ENCODE results near the gene FBF1. TPM values are rescaled to one million over a fixed set of nuclear protein-coding genes. Genes with fewer than 3 reads are reported as not detected.

FBF1 gene
- total RNA-seq, 1 donor from 2014 or later: 3.8 TPM

DNA sequence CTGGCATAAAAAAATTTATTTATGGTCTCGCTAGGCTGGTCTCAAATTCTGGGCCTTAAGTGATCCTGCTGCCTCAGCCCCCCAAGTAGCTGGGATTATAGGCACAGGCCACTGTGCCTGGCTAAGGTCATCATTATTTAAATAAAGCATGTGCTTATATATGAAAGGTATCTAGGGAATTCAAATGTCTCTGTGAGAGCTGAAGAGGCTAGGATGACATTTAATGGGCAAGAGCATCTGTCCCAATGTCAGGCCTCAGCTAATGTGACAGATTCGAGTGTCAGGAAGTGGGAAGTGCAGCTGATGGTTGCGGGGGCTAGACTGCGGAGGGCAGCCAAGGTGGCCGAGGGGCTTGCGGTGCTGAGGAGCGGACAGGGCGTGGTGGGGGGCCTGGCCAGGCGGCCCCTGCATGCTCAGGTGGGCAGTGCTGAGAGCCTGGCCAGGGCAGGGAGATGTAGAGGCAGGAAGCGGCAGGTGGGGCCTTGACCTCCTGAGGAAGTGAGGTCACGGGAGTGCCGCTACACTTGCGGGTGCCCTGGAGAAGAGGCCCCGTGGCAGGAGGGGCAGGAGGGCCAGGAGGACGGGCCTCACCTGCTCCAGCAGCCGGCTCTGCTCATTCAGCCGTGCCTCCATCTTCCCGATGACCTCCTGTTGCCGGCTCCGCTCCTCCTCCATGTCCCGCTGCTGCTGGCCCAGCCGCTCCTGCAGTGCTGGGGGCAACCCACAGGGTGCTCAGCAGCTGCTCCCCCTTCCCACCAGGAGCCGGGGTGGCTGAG lies 23.5 kb downstream of the FBF1 start:
- no peaks in the 10 kb centered on the region for H3K36me3 ChIP-seq (ENCODE audit: control insufficient read depth, insufficient read depth, low read length)
- no peak for DNase-seq (ENCODE audit: low read depth)

GRCh38 chr17:75915268-75915667 lies 25.6 kb downstream of the FBF1 start:
- no peak for TF ChIP-seq CTCF (IDR thresholded peaks at IDR 0.05; ENCODE audit: insufficient read depth, low read length, poor library complexity, severe bottlenecking)
- H3K27me3 ChIP-seq (ENCODE audit: control insufficient read depth, insufficient read depth, low read length): no peaks in the 10 kb centered on the region
- H3K4me3 ChIP-seq (ENCODE audit: low read depth, low read length): no peak overlapping the region
- DNase-seq (ENCODE audit: low read depth): no peak
- H3K36me3 ChIP-seq (ENCODE audit: control insufficient read depth, insufficient read depth, low read length): no peaks in the 10 kb centered on the region

More for the DNA sequence above, 23.5 kb downstream of the FBF1 start:
- no peak for TF ChIP-seq CTCF (IDR thresholded peaks at IDR 0.05; ENCODE audit: insufficient read depth, low read length, poor library complexity, severe bottlenecking)
- H3K4me3 ChIP-seq (ENCODE audit: low read depth, low read length): no peak overlapping the region
- H3K27me3 ChIP-seq (ENCODE audit: control insufficient read depth, insufficient read depth, low read length): no peaks in the 10 kb centered on the region

DNA sequence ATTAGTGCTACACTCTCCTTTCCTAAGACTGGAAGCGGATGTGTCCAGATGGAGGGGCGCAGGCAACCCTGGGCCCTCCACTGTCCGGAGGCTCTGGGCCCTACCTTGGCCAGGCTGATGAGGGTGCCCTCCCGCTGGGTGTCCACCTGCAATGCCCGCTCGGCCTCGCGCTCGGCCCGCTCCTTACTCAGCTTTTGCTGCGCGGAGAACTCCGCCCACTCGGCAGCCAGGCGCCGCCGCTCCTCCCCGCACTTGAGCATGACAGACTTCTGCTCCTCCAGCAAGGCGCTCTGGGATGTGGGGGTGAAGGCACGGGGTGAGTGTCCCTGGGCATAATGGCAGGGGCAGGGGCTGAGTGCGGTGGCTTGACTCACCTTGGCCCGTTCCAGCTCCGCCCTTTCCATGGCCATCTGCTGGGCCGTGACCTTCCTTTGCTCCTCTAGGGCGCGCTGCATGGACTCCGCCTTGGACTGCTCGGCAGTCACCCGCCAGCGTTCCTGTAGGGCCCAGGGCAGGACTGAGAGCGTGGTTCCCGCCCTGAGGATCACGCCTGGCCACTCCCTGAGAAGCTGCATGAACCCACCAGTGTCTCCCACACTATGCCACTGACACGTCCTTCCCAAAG lies 26.1 kb downstream of the FBF1 start:
- no peak for DNase-seq (ENCODE audit: low read depth)
- Histone ChIP-seq H3K27me3 (ENCODE audit: control insufficient read depth, insufficient read depth, low read length) (no peaks in the 10 kb centered on the region), H3K36me3 (ENCODE audit: control insufficient read depth, insufficient read depth, low read length) (no peaks in the 10 kb centered on the region), H3K4me3 (ENCODE audit: low read depth, low read length) (no peak overlapping the region)
- TF ChIP-seq CTCF (IDR thresholded peaks at IDR 0.05; ENCODE audit: insufficient read depth, low read length, poor library complexity, severe bottlenecking): no peak

DNA sequence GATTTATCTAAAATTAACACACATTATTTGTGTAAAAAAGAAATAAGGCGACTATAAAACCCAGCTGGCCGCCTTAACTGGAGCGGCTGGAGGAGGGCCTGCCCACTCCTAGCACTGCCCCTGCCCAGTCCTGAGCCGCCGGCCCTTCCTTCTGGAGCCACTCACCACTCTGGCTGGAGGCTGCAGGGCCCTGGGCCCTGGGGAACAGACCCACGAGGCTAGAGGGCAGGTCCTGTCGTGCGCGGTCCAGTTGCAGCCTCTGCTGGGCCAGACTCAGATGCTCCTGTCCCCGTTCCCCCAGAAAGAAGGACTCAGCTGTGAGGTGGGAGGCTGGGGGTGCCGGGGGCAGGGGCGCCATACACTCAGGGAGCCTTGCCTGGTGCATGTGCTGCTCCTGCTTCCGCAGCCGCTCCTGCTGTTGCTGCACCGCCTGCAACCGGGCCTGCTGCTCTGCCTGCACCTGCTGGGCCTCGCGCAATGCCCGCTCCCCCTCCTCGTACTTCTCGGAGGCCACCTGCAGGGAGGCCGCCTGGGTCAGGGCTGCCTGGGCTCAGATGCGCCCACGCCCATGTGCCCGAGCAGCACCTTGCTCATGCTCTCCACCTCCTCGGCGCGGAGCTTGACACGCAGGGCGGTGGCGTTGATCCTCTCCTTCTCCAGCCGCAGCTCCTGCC lies 27.2 kb downstream of the FBF1 start:
- no peak overlapping the region for H3K4me3 ChIP-seq (ENCODE audit: low read depth, low read length)
- TF ChIP-seq CTCF (IDR thresholded peaks at IDR 0.05; ENCODE audit: insufficient read depth, low read length, poor library complexity, severe bottlenecking): no peak
- H3K27me3 ChIP-seq (ENCODE audit: control insufficient read depth, insufficient read depth, low read length): no peaks in the 10 kb centered on the region
- H3K36me3 ChIP-seq (ENCODE audit: control insufficient read depth, insufficient read depth, low read length): no peaks in the 10 kb centered on the region
- no peak for DNase-seq (ENCODE audit: low read depth)

DNA sequence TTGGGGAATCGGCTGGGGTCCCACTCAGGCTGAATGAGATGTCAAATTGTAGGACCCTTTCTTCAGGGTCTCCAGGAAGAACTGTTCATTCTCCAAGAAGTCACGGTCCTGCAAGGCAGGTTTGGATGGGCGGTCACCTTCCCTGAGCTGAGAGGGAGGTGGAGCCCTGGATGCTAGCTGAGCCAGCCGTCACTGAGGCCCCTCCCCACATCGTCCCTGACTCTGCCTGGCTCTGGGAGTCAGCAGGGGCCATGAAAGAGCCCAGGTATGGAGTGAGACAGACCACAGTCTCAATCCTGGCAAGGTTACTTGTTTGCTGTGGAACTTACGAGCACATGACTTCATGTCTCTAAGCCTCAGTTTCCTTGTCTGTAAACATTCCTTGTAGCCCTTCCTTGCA lies 30.1 kb downstream of the FBF1 start:
- DNase-seq (ENCODE audit: low read depth): no peak
- Histone ChIP-seq H3K4me3 (ENCODE audit: low read depth, low read length) (no peak overlapping the region), H3K27me3 (ENCODE audit: control insufficient read depth, insufficient read depth, low read length) (no peaks in the 10 kb centered on the region), H3K36me3 (ENCODE audit: control insufficient read depth, insufficient read depth, low read length) (no peaks in the 10 kb centered on the region)
- no peak for TF ChIP-seq CTCF (IDR thresholded peaks at IDR 0.05; ENCODE audit: insufficient read depth, low read length, poor library complexity, severe bottlenecking)
